Activated CD4-positive, alpha-beta memory T cell treated with anti-CD3 and anti-CD28 coated beads for 36 hours (primary cell): ENCODE results near the gene TMIGD1. TPM values are rescaled to one million over a fixed set of nuclear protein-coding genes. Genes with fewer than 3 reads are reported as not detected.
A peak's percentile ranks its signal among the peaks of the same experiment; 100 is the strongest.

ENCODE experiments used
- CTCF ChIA-PET: fragments of 350-600 bp; sonication (Branson Sonifier 250); formaldehyde crosslinking; loops from one replicate; lab custom pipeline; 2021; ENCODE audit warnings: antibody characterized with exemption, inconsistent platforms; lab: Charles Lee
- POLR2A ChIA-PET: fragments of 350-600 bp; sonication (Branson Sonifier 250); formaldehyde crosslinking; loops from one replicate; lab custom pipeline; 2021; ENCODE audit warnings: antibody characterized with exemption; lab: Charles Lee
- DNase-seq: peaks from one replicate; pipeline ENCODE4 v3.0.0-alpha.2; 2020
- H3K27ac Mint-ChIP-seq: one replicate; pipeline ENCODE4 v1.8.0; 2021; ENCODE audit warnings: mixed read lengths
- H3K27me3 Mint-ChIP-seq: one replicate; pipeline ENCODE4 v1.8.0; 2021; ENCODE audit warnings: mixed read lengths
- H3K36me3 Mint-ChIP-seq: one replicate; pipeline ENCODE4 v1.8.0; 2021; ENCODE audit warnings: mixed read lengths
- H3K4me1 Mint-ChIP-seq: one replicate; pipeline ENCODE4 v1.8.0; 2021; ENCODE audit warnings: low read depth, mixed read lengths
- H3K4me3 Mint-ChIP-seq: one replicate; pipeline ENCODE4 v1.8.0; 2021; ENCODE audit warnings: mild to moderate bottlenecking, mixed read lengths
- H3K9me3 Mint-ChIP-seq: one replicate; pipeline ENCODE4 v1.8.0; 2021; ENCODE audit warnings: mixed read lengths
- intact Hi-C: fragments of 100-400 bp; cut with micrococcal nuclease; formaldehyde crosslinking; loops from one replicate; pipeline ENCODE4 v1.15.1; 2023
- total RNA-seq, 2 experiments: library from RNA; stranded (reverse); gene quantifications; one replicate each; pipeline ENCODE4 v1.2.3, GENCODE V29; 2021

The TMIGD1 gene
- total RNA-seq, 2 experiments from 2014 or later = not detected

- H3K4me1 Mint-ChIP-seq = peaks cover 56% of the 10 kb centered on the region
- POLR2A ChIA-PET = interaction anchor here (0.7 kb wide), 1 partner anchor 185 kb away, joined by 4 read pairs; no protein-coding TSS in a partner anchor
These were observed 7.0 kb downstream of the TMIGD1 start for GRCh38 chr17:30326809-30327208.

GRCh38 chr17:30324723-30325122, 9.1 kb downstream of the TMIGD1 start:
- DNase-seq = no peak
- Mint-ChIP-seq H3K4me3 (no peak overlapping the region), H3K9me3 (no peaks in the 10 kb centered on the region), H3K36me3 (no peaks in the 10 kb centered on the region), H3K4me1 (peaks cover 36% of the 10 kb centered on the region), H3K27ac (no peak overlapping the region), H3K27me3 (no peaks in the 10 kb centered on the region)
- intact Hi-C loops = loop anchor here (1.0 kb wide), 1 partner anchor 8 kb away; no protein-coding TSS in a partner anchor
- POLR2A ChIA-PET = no interaction called here
- CTCF ChIA-PET = interaction anchor here (0.8 kb wide), 1 partner anchor 232 kb away, joined by 3 read pairs; no protein-coding TSS in a partner anchor

More at GRCh38 chr17:30326809-30327208, 7.0 kb downstream of the TMIGD1 start:
- Mint-ChIP-seq H3K27ac (no peak overlapping the region), H3K27me3 (no peaks in the 10 kb centered on the region), H3K4me3 (no peak overlapping the region), H3K36me3 (no peaks in the 10 kb centered on the region), H3K9me3 (no peaks in the 10 kb centered on the region)
- CTCF ChIA-PET = interaction anchor here (0.6 to 4.2 kb wide), 6 partner anchors 10 to 222 kb away, joined by 3 to 22 read pairs (median 8); no protein-coding TSS in a partner anchor
- no peak for DNase-seq
- intact Hi-C loops = no loop called here

DNA sequence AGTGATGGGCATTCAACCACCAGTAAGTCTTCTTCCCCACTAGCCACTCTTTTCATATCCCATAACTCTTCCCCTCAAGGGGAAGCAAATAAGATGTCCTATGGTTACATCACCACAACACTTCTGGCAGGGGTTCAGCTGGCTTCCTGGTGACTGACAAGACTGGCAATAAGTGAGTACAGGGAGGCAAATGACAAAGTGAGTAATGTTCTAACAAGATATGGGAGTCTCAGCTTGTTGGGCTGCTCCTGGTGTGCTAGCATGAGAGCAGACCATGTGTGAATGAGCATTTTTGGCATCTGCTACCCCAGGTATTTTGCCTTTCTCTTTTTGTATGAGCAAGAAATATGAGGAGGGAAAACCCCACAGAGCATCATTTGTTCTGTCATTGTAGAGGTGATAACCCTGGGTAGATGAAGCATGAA, 9.9 kb downstream of the TMIGD1 start:
- POLR2A ChIA-PET = interaction anchor here (0.5 to 1.7 kb wide), 2 partner anchors 39 to 55 kb away, joined by 3 to 4 read pairs; partner anchors contain the start of gene CPD
- Mint-ChIP-seq H3K4me3 (no peak overlapping the region), H3K9me3 (no peaks in the 10 kb centered on the region), H3K27me3 (no peaks in the 10 kb centered on the region), H3K36me3 (no peaks in the 10 kb centered on the region), H3K4me1 (peaks cover 34% of the 10 kb centered on the region), H3K27ac (peak overlapping the region; percentile 72)
- CTCF ChIA-PET = interaction anchor here (0.7 to 3.4 kb wide), 4 partner anchors 10 to 29 kb away, joined by 3 to 13 read pairs (median 4); partner anchors contain the start of gene TMIGD1
- intact Hi-C loops = loop anchor here (1.0 kb wide), 1 partner anchor 8 kb away; no protein-coding TSS in a partner anchor
- DNase-seq = peak; percentile 70

- intact Hi-C loops = no loop called here
- peak; percentile 44 for DNase-seq
- Mint-ChIP-seq H3K9me3 (no peaks in the 10 kb centered on the region), H3K27ac (peak overlapping the region; percentile 72), H3K4me1 (peaks cover 34% of the 10 kb centered on the region), H3K36me3 (no peaks in the 10 kb centered on the region), H3K27me3 (no peaks in the 10 kb centered on the region), H3K4me3 (peak overlapping the region; percentile 22)
- POLR2A ChIA-PET = interaction anchor here (0.8 to 1.7 kb wide), 2 partner anchors 31 to 56 kb away, joined by 4 read pairs; partner anchors contain the start of genes BLMH and CPD
- CTCF ChIA-PET = interaction anchor here (0.7 to 3.4 kb wide), 4 partner anchors 10 to 28 kb away, joined by 3 to 13 read pairs (median 4); partner anchors contain the start of gene TMIGD1
These were observed 10.5 kb downstream of the TMIGD1 start for GRCh38 chr17:30323262-30323894.

GRCh38 chr17:30321314-30321713, 12.5 kb downstream of the TMIGD1 start:
- Mint-ChIP-seq H3K27ac (no peak overlapping the region), H3K9me3 (no peaks in the 10 kb centered on the region), H3K4me1 (peaks cover 32% of the 10 kb centered on the region), H3K4me3 (no peak overlapping the region), H3K36me3 (no peaks in the 10 kb centered on the region), H3K27me3 (no peaks in the 10 kb centered on the region)
- ChIA-PET CTCF (interaction anchor here (3.4 kb wide), 1 partner anchor 15 kb away, joined by 13 read pairs; no protein-coding TSS in a partner anchor), POLR2A (no interaction called here)
- intact Hi-C loops = no loop called here
- no peak for DNase-seq

DNA sequence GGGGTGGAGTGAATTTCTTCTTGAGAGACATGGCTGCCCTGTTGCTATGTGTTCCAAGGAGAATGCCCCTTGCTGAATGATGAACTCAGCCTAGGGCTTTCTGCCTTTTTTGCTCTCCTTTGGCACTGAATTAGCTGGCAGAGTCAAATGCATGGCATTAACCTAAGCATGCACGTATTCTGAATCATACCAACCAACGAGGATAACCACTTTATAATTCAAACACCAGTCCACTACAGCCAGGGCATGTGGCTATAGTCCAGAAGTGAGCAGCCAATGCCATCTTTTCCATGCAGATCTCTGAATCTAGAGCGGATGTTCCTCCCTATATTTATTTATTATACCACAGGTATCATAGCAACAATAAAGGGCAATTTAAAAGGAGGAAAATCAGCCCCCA, 15.7 kb downstream of the TMIGD1 start:
- no peak overlapping the region for H3K27ac Mint-ChIP-seq
- POLR2A ChIA-PET = no interaction called here
- H3K9me3 Mint-ChIP-seq = no peaks in the 10 kb centered on the region
- intact Hi-C loops = no loop called here
- CTCF ChIA-PET = interaction anchor here (1.5 kb wide), 2 partner anchors 10 to 23 kb away, joined by 3 read pairs; no protein-coding TSS in a partner anchor
- no peaks in the 10 kb centered on the region for H3K36me3 Mint-ChIP-seq
- H3K27me3 Mint-ChIP-seq = no peaks in the 10 kb centered on the region
- H3K4me3 Mint-ChIP-seq = no peak overlapping the region
- H3K4me1 Mint-ChIP-seq = peaks cover 15% of the 10 kb centered on the region
- DNase-seq = no peak

GRCh38 chr17:30316736-30317135, 17.1 kb downstream of the TMIGD1 start:
- no peak for DNase-seq
- H3K36me3 Mint-ChIP-seq = no peaks in the 10 kb centered on the region
- H3K9me3 Mint-ChIP-seq = no peaks in the 10 kb centered on the region
- no peaks in the 10 kb centered on the region for H3K27me3 Mint-ChIP-seq
- no peak overlapping the region for H3K27ac Mint-ChIP-seq
- intact Hi-C loops = no loop called here
- no peak overlapping the region for H3K4me3 Mint-ChIP-seq
- ChIA-PET POLR2A (no interaction called here), CTCF (interaction anchor here (1.3 to 2.6 kb wide), 3 partner anchors 11 to 192 kb away, joined by 3 to 9 read pairs (median 4); no protein-coding TSS in a partner anchor)
- peaks cover 9% of the 10 kb centered on the region for H3K4me1 Mint-ChIP-seq

GRCh38 chr17:30315106-30315505, 18.8 kb downstream of the TMIGD1 start:
- POLR2A ChIA-PET = no interaction called here

GRCh38 chr17:30314474-30314873, 19.4 kb downstream of the TMIGD1 start:
- no peak overlapping the region for H3K27ac Mint-ChIP-seq
- DNase-seq = no peak
- no peaks in the 10 kb centered on the region for H3K9me3 Mint-ChIP-seq
- intact Hi-C loops = no loop called here
- H3K4me3 Mint-ChIP-seq = no peak overlapping the region
- H3K27me3 Mint-ChIP-seq = no peaks in the 10 kb centered on the region
- peaks cover 9% of the 10 kb centered on the region for H3K4me1 Mint-ChIP-seq
- ChIA-PET CTCF (interaction anchor here (0.6 to 2.6 kb wide), 3 partner anchors 22 to 625 kb away, joined by 3 to 9 read pairs (median 4); no protein-coding TSS in a partner anchor), POLR2A (no interaction called here)
- H3K36me3 Mint-ChIP-seq = no peaks in the 10 kb centered on the region

More at GRCh38 chr17:30315106-30315505, 18.8 kb downstream of the TMIGD1 start:
- CTCF ChIA-PET = interaction anchor here (0.6 to 2.6 kb wide), 3 partner anchors 22 to 625 kb away, joined by 3 to 9 read pairs (median 4); no protein-coding TSS in a partner anchor
- Mint-ChIP-seq H3K9me3 (no peaks in the 10 kb centered on the region), H3K27me3 (no peaks in the 10 kb centered on the region), H3K36me3 (no peaks in the 10 kb centered on the region), H3K4me1 (peaks cover 9% of the 10 kb centered on the region), H3K4me3 (no peak overlapping the region), H3K27ac (no peak overlapping the region)
- no peak for DNase-seq
- intact Hi-C loops = no loop called here

- Mint-ChIP-seq H3K9me3 (no peaks in the 10 kb centered on the region), H3K4me1 (peaks cover 9% of the 10 kb centered on the region), H3K27ac (no peak overlapping the region), H3K4me3 (no peak overlapping the region), H3K36me3 (no peaks in the 10 kb centered on the region), H3K27me3 (no peaks in the 10 kb centered on the region)
- DNase-seq = no peak
- ChIA-PET CTCF (no interaction called here), POLR2A (no interaction called here)
- intact Hi-C loops = no loop called here
These were observed 21.6 kb downstream of the TMIGD1 start for GRCh38 chr17:30312226-30312625.

DNA sequence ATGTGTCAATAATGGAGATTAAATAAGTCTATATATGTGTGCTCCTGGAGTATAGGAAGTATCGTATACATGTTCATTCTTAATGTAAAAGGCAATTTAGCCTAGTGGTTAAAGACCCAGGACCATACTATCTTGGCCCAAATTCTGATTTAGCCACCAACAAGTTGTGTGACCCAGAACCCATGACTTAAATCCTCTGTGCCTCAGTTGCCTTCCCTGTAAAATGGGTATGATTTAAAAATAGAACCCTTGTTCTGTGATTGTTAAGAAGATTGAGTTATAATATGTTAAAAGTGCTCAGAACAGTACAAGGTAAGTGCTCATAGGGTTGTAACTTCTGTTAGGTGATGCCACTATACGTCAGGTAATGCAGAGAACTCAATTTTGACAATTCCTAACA, 23.3 kb downstream of the TMIGD1 start:
- intact Hi-C loops = no loop called here
- ChIA-PET CTCF (no interaction called here), POLR2A (no interaction called here)
- Mint-ChIP-seq H3K27ac (no peak overlapping the region), H3K27me3 (no peaks in the 10 kb centered on the region), H3K4me3 (no peak overlapping the region), H3K36me3 (no peaks in the 10 kb centered on the region), H3K4me1 (peaks cover 8% of the 10 kb centered on the region), H3K9me3 (no peaks in the 10 kb centered on the region)
- DNase-seq = no peak

DNA sequence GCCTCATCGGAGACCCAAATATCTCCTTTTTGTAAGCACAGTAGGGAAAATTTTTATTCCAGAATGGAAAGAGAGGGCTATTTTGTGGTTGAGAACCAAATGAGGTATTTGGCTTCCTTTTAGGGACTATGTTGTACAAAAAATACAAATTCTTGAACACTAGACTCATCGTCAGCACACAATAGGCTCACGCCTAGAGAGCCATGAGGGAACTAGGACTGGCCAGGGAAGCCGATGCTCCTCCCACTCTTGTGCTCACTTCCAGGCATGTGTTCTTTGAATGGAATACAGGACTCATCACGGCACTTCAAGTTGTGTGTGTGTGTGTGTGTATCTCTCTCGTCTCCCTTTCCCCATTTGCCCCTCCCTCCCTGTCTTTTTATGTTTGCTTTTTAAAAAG, 24.3 kb downstream of the TMIGD1 start:
- DNase-seq = no peak
- no peaks in the 10 kb centered on the region for H3K9me3 Mint-ChIP-seq
- peaks cover 3% of the 10 kb centered on the region for H3K4me1 Mint-ChIP-seq
- no peaks in the 10 kb centered on the region for H3K36me3 Mint-ChIP-seq
- intact Hi-C loops = no loop called here
- H3K27ac Mint-ChIP-seq = no peak overlapping the region
- POLR2A ChIA-PET = no interaction called here
- CTCF ChIA-PET = no interaction called here
- no peak overlapping the region for H3K4me3 Mint-ChIP-seq
- no peaks in the 10 kb centered on the region for H3K27me3 Mint-ChIP-seq
